SU-DHL-6 (cell line): ENCODE measurements around the gene GNG4.
"Not testable (repeated sequence)": the region's sequence is repeated elsewhere in the genome, so short reads cannot be mapped to it uniquely, and the experiment has no call there.

Experiments
- H2AFZ ChIP-seq: fragments of 200-600 bp; sonication (generic); 2 replicates; pipeline ENCODE4 v1.6.1; 2014; ENCODE audit warnings: low read depth, mild to moderate bottlenecking, moderate library complexity, mixed read lengths, antibody characterized with exemption, low read length; ENCODE audit not compliant: severe bottlenecking
- H3F3A ChIP-seq: fragments of 200-600 bp; shearing (Covaris generic); 2 replicates; pipeline ENCODE4 v1.6.0; 2016; ENCODE audit warnings: antibody characterized with exemption, mild to moderate bottlenecking; ENCODE audit not compliant: insufficient read depth
- H3K27ac ChIP-seq: fragments of 200-600 bp; sonication (generic); 2 replicates; pipeline ENCODE4 v1.5.1; 2016; ENCODE audit warnings: low read depth, mild to moderate bottlenecking, low read length, moderate library complexity, mixed read lengths
- H3K27me3 ChIP-seq: fragments of 200-600 bp; sonication (generic), shearing (Covaris generic); 2 replicates; pipeline ENCODE4 v1.6.0; 2014; ENCODE audit warnings: mild to moderate bottlenecking, low read length
- H3K36me3 ChIP-seq: fragments of 200-600 bp; sonication (generic); 2 replicates; pipeline ENCODE4 v1.6.1; 2014; ENCODE audit warnings: mild to moderate bottlenecking, low read length, mixed read lengths
- H3K4me2 ChIP-seq: fragments of 300-600, 200-600 bp; shearing (Covaris generic), sonication (generic); 2 replicates; pipeline ENCODE4 v1.6.0; 2014; ENCODE audit warnings: low read length, low read depth, mild to moderate bottlenecking; ENCODE audit not compliant: poor library complexity, severe bottlenecking
- H3K4me3 ChIP-seq: fragments of 200-600 bp; sonication (generic); 2 replicates; pipeline ENCODE4 v1.5.1; 2014; ENCODE audit warnings: antibody characterized with exemption, low read length, mild to moderate bottlenecking, mixed read lengths; ENCODE audit not compliant: insufficient read depth, poor library complexity, severe bottlenecking
- H3K79me2 ChIP-seq: fragments of 200-600 bp; sonication (generic); 2 replicates; pipeline ENCODE4 v1.6.1; 2014; ENCODE audit warnings: mild to moderate bottlenecking, low read length, moderate library complexity; ENCODE audit not compliant: insufficient read depth
- H3K9ac ChIP-seq: fragments of 200-600 bp; sonication (generic); 2 replicates; pipeline ENCODE4 v1.7.0; 2014; ENCODE audit warnings: mild to moderate bottlenecking, low read length
- H3K9me2 ChIP-seq: fragments of 200-600 bp; sonication (generic); replicated peaks from 2 replicates; pipeline ENCODE4 v1.6.1; 2014; ENCODE audit warnings: low read length; ENCODE audit not compliant: insufficient read depth
- H3K9me3 ChIP-seq: fragments of 200-600 bp; sonication (generic); 2 replicates; pipeline ENCODE4 v1.6.1; 2014; ENCODE audit warnings: low read length, mixed read lengths; ENCODE audit not compliant: insufficient read depth
- H4K20me1 ChIP-seq: fragments of 200-600 bp; sonication (generic); 2 replicates; pipeline ENCODE4 v1.6.1; 2014; ENCODE audit warnings: low read depth, mild to moderate bottlenecking, antibody characterized with exemption, low read length, moderate library complexity, mixed read lengths
- CTCF ChIP-seq: fragments of 200-600 bp; sonication (generic); IDR thresholded peaks from one replicate; pipeline ENCODE4 v1.5.1; 2017; ENCODE audit warnings: antibody characterized with exemption, mild to moderate bottlenecking, low read length, moderate library complexity; ENCODE audit not compliant: insufficient read depth, poor library complexity, severe bottlenecking
- EZH2phosphoT487 ChIP-seq: fragments of 200-600 bp; sonication (generic), shearing (Covaris generic); conservative IDR thresholded peaks from 2 replicates; pipeline ENCODE4 v1.6.1; 2018; ENCODE audit warnings: mild to moderate bottlenecking, antibody characterized with exemption, low read length, moderate library complexity, mixed read lengths

The GNG4 gene

GRCh38 chr1:235624721-235625333 lies 24.8 kb downstream of the GNG4 start:
- Histone ChIP-seq H3K79me2 (no peaks in the 10 kb centered on the region), H3K4me2 (no peak overlapping the region), H3F3A (no peaks in the 10 kb centered on the region), H3K9me3 (no peaks in the 10 kb centered on the region), H4K20me1 (no peaks in the 10 kb centered on the region), H3K27ac (no peak overlapping the region), H3K36me3 (no peaks in the 10 kb centered on the region), H2AFZ (no peak overlapping the region), H3K27me3 (no peaks in the 10 kb centered on the region), H3K9me2 (no peaks in the 10 kb centered on the region), H3K4me3 (no peak overlapping the region), H3K9ac (no peak overlapping the region)
- TF ChIP-seq CTCF (no peak), EZH2phosphoT487 (no peak)

- H3K36me3 ChIP-seq = no peaks in the 10 kb centered on the region
- H3K9me2 ChIP-seq = no peaks in the 10 kb centered on the region
- TF ChIP-seq CTCF (no peak), EZH2phosphoT487 (no peak)
- H2AFZ ChIP-seq = no peak overlapping the region
- H3F3A ChIP-seq = no peaks in the 10 kb centered on the region
- no peak overlapping the region for H3K4me2 ChIP-seq
- H3K27me3 ChIP-seq = no peaks in the 10 kb centered on the region
- H3K9me3 ChIP-seq = no peaks in the 10 kb centered on the region
- no peaks in the 10 kb centered on the region for H4K20me1 ChIP-seq
- no peak overlapping the region for H3K27ac ChIP-seq
- H3K79me2 ChIP-seq = no peaks in the 10 kb centered on the region
- no peak overlapping the region for H3K9ac ChIP-seq
- no peak overlapping the region for H3K4me3 ChIP-seq
Measured at GRCh38 chr1:235622936-235623779, 26.4 kb downstream of the GNG4 start.

GRCh38 chr1:235619149-235619548 lies 30.4 kb downstream of the GNG4 start:
- H3K9ac ChIP-seq, H3K36me3 ChIP-seq, H3K4me3 ChIP-seq, H3K9me2 ChIP-seq, H4K20me1 ChIP-seq, H2AFZ ChIP-seq, H3K4me2 ChIP-seq, H3K27ac ChIP-seq, H3K9me3 ChIP-seq, H3K27me3 ChIP-seq, H3F3A ChIP-seq, H3K79me2 ChIP-seq: not testable (repeated sequence)

GRCh38 chr1:235617808-235618207 lies 31.8 kb downstream of the GNG4 start:
- Histone ChIP-seq H2AFZ (no peak overlapping the region), H3K4me3 (no peak overlapping the region), H3K9ac (no peak overlapping the region), H3K79me2 (no peaks in the 10 kb centered on the region), H3K9me2 (no peaks in the 10 kb centered on the region), H3K27me3 (no peaks in the 10 kb centered on the region), H3K27ac (no peak overlapping the region), H3K9me3 (no peaks in the 10 kb centered on the region), H3F3A (no peaks in the 10 kb centered on the region), H3K4me2 (no peak overlapping the region), H3K36me3 (no peaks in the 10 kb centered on the region), H4K20me1 (no peaks in the 10 kb centered on the region)
- TF ChIP-seq CTCF (no peak), EZH2phosphoT487 (no peak)
